HCT116 (cell line): ENCODE results near the gene ZNF367. TPM values are rescaled to one million over a fixed set of nuclear protein-coding genes. Genes with fewer than 3 reads are reported as not detected.

ENCODE experiments used
- ATAC-seq: fragments of 200-7000 bp; cut with Tn5 transposase; 2 replicates; pipeline ENCODE4 v1.9.1; 2020; ENCODE audit warnings: mild to moderate bottlenecking, moderate library complexity
- BruUV-seq: library from RNA; stranded (reverse); fragments of 400-500 nt; replicated peaks from 2 replicates; lab custom pipeline; 2021; lab: Mats Ljungman, UMichigan
- CTCF ChIA-PET: fragments of 300-600 bp; sonication (Branson Sonifier 250); formaldehyde crosslinking; loops from one replicate; lab custom pipeline; 2021; ENCODE audit warnings: antibody characterized with exemption; lab: Charles Lee
- POLR2A ChIA-PET: fragments of 300-600, 350-600 bp; sonication (Branson Sonifier 250); formaldehyde crosslinking; loops from one replicate; lab custom pipeline; 2021; ENCODE audit warnings: antibody characterized with exemption; lab: Charles Lee
- RAD21 ChIA-PET, 2 experiments: fragments of 300-600 bp; sonication (Branson Sonifier 250); formaldehyde crosslinking; loops; one replicate each; lab custom pipeline; 2023; ENCODE audit warnings: low total read pairs in 2 of 2; ENCODE audit not compliant: uncharacterized antibody in 2 of 2, unreplicated experiment in 2 of 2, low non-redundant PET in 1 of 2; lab: Charles Lee
- DNase-seq: peaks from one replicate; pipeline ENCODE4 v3.0.0-alpha.2; 2010; ENCODE audit warnings: low read depth, low spot score
- H2AFZ ChIP-seq: fragments of 200-600 bp; shearing (Covaris generic), sonication (generic); 2 replicates; pipeline ENCODE4 v1.6.1; 2017; ENCODE audit warnings: low read depth, mixed run types, mixed read lengths, antibody characterized with exemption, low read length; ENCODE audit not compliant: poor library complexity, severe bottlenecking
- H3K27ac ChIP-seq: 2 replicates; pipeline ENCODE4 v1.5.1; 2012; ENCODE audit warnings: low read depth, low read length
- H3K27me3 ChIP-seq: fragments of 200-600 bp; sonication (generic); 2 replicates; pipeline ENCODE4 v1.6.1; 2016; ENCODE audit warnings: mixed run types, low read length, mixed read lengths; ENCODE audit not compliant: insufficient read depth
- H3K36me3 ChIP-seq, 2 experiments: fragments of 200-500 bp in 1 of 2; fragments of 200-600 bp in 1 of 2; sonication (Bioruptor generic) in 1 of 2; sonication (generic) in 1 of 2; 2 replicates each; pipeline versions ENCODE4 v1.5.1 to v1.6.1; 2014 to 2016; ENCODE audit warnings: low read length in 2 of 2, inconsistent platforms in 1 of 2, mixed read lengths in 1 of 2, mixed run types in 1 of 2; ENCODE audit not compliant: insufficient read depth in 2 of 2, control insufficient read depth in 1 of 2
- H3K4me1 ChIP-seq, 2 experiments: fragments of 200-600 bp in 1 of 2; sonication (generic) in 1 of 2; 2 replicates each; pipeline versions ENCODE4 v1.5.1 to v1.6.1; 2012 to 2017; ENCODE audit warnings: low read length in 2 of 2, inconsistent platforms in 1 of 2, mild to moderate bottlenecking in 1 of 2, mixed read lengths in 1 of 2, mixed run types in 1 of 2, moderate library complexity in 1 of 2; ENCODE audit not compliant: insufficient read depth in 2 of 2, control insufficient read depth in 1 of 2
- H3K4me2 ChIP-seq: fragments of 200-600 bp; sonication (generic); 2 replicates; pipeline ENCODE4 v1.6.1; 2017; ENCODE audit warnings: mixed run types, low read length, mixed read lengths
- H3K4me3 ChIP-seq, 2 experiments: fragments of 200-600 bp in 1 of 2; sonication (generic) in 1 of 2; replicated peaks in 1 of 2; 2 replicates each; pipeline ENCODE4 v1.5.1; 2011 to 2016; ENCODE audit warnings: low read length in 2 of 2, control low read depth in 1 of 2, low read depth in 1 of 2, mild to moderate bottlenecking in 1 of 2, mixed read lengths in 1 of 2, mixed run types in 1 of 2
- H3K79me2 ChIP-seq: fragments of 200-600 bp; sonication (generic); 2 replicates; pipeline ENCODE4 v1.6.1; 2017; ENCODE audit warnings: mild to moderate bottlenecking, mixed run types, low read length, moderate library complexity, mixed read lengths; ENCODE audit not compliant: insufficient read depth
- H3K9ac ChIP-seq: fragments of 200-600 bp; sonication (generic); 2 replicates; pipeline ENCODE4 v1.6.1; 2016; ENCODE audit warnings: low read length, mixed read lengths
- H3K9me2 ChIP-seq: fragments of 200-600 bp; sonication (generic), shearing (Covaris generic); 2 replicates; pipeline ENCODE4 v1.6.1; 2017; ENCODE audit warnings: mixed run types, mild to moderate bottlenecking, moderate library complexity; ENCODE audit not compliant: insufficient read depth
- H3K9me3 ChIP-seq, 2 experiments: fragments of 200-500 bp in 1 of 2; fragments of 200-600 bp in 1 of 2; sonication (Bioruptor generic) in 1 of 2; sonication (generic) in 1 of 2; 2 replicates each; pipeline ENCODE4 v1.6.1; 2014 to 2017; ENCODE audit warnings: low read length in 2 of 2, mixed read lengths in 2 of 2, inconsistent platforms in 1 of 2, low read depth in 1 of 2, mild to moderate bottlenecking in 1 of 2, mixed run types in 1 of 2, moderate library complexity in 1 of 2; ENCODE audit not compliant: control insufficient read depth in 1 of 2, insufficient read depth in 1 of 2
- H4K20me1 ChIP-seq: fragments of 200-600 bp; sonication (generic), shearing (Covaris generic); 2 replicates; pipeline ENCODE4 v1.6.1; 2017; ENCODE audit warnings: mixed run types, mild to moderate bottlenecking, moderate library complexity; ENCODE audit not compliant: insufficient read depth
- CBX3 ChIP-seq: IDR thresholded peaks from 2 replicates; pipeline ENCODE4 v1.6.1; 2012; ENCODE audit warnings: low read depth
- EGR1 ChIP-seq: IDR thresholded peaks from 2 replicates; pipeline ENCODE4 v1.6.1; 2012; ENCODE audit warnings: low read depth
- EZH2 ChIP-seq: fragments of 200-600 bp; sonication (generic); IDR thresholded peaks from 2 replicates; pipeline ENCODE4 v1.6.1; 2017; ENCODE audit warnings: antibody characterized with exemption, mixed run types
- EZH2phosphoT487 ChIP-seq: fragments of 200-600 bp; IDR thresholded peaks from 2 replicates; pipeline ENCODE4 v1.6.1; 2018; ENCODE audit warnings: antibody characterized with exemption, borderline replicate concordance
- FOSL1 ChIP-seq: IDR thresholded peaks from 2 replicates; pipeline ENCODE4 v1.6.1; 2012; ENCODE audit warnings: low read depth
- JUND ChIP-seq: IDR thresholded peaks from 2 replicates; pipeline ENCODE4 v1.6.1; 2012
- POLR2AphosphoS5 ChIP-seq: IDR thresholded peaks from 2 replicates; pipeline ENCODE4 v1.6.1; 2011; ENCODE audit warnings: mild to moderate bottlenecking, low read depth, low read length, moderate library complexity
- RAD21 ChIP-seq: IDR thresholded peaks from 2 replicates; pipeline ENCODE4 v1.6.1; 2012; ENCODE audit warnings: low read depth, mild to moderate bottlenecking
- SIN3A ChIP-seq: IDR thresholded peaks from 2 replicates; pipeline ENCODE4 v1.6.1; 2012; ENCODE audit warnings: low read depth
- SP1 ChIP-seq: IDR thresholded peaks from 2 replicates; pipeline ENCODE4 v1.6.1; 2012; ENCODE audit warnings: low read depth
- TCF7L2 ChIP-seq: IDR thresholded peaks from 2 replicates; pipeline ENCODE4 v1.7.0; 2011; ENCODE audit warnings: borderline replicate concordance, inconsistent platforms; ENCODE audit not compliant: insufficient read depth, insufficient read length; ENCODE audit errors: extremely low read depth
- YY1 ChIP-seq: IDR thresholded peaks from 2 replicates; pipeline ENCODE4 v1.6.1; 2011; ENCODE audit warnings: low read length, low read depth, moderate library complexity, mild to moderate bottlenecking; ENCODE audit not compliant: insufficient replicate concordance; ENCODE audit errors: extremely low read depth
- ZNF274 ChIP-seq: fragments of 200-500 bp; sonication (Bioruptor generic); IDR thresholded peaks from 2 replicates; pipeline ENCODE4 v1.6.1; 2014; ENCODE audit warnings: mild to moderate bottlenecking, low read depth, low read length, inconsistent platforms
- intact Hi-C: fragments of 100-400 bp; cut with micrococcal nuclease; formaldehyde crosslinking; loops from 2 replicates; pipeline ENCODE4 v1.10.0; 2022
- total RNA-seq: library from RNA; stranded (reverse); gene quantifications from one replicate; pipeline ENCODE4 v1.2.1, GENCODE V29; 2021; ENCODE audit not compliant: unreplicated experiment
- TF ChIP-seq, protein P1 (sequence below): IDR thresholded peaks from 2 replicates; pipeline ENCODE4 v1.6.1; 2012
- TF ChIP-seq, protein P2 (sequence below), 3 experiments: fragments of 200-600 bp in 1 of 3; sonication (generic) in 1 of 3; IDR thresholded peaks in 2 of 3; conservative IDR thresholded peaks in 1 of 3; 2 replicates each; pipeline ENCODE4 v1.5.1; 2012 to 2017; ENCODE audit warnings: low read depth in 2 of 3, low read length in 2 of 3, antibody characterized with exemption in 1 of 3, borderline replicate concordance in 1 of 3, control low read depth in 1 of 3, mild to moderate bottlenecking in 1 of 3, mixed read lengths in 1 of 3, mixed run types in 1 of 3, moderate library complexity in 1 of 3; ENCODE audit not compliant: insufficient read depth in 1 of 3
- TF ChIP-seq, protein P3 (sequence below): IDR thresholded peaks from 2 replicates; pipeline ENCODE4 v1.6.1; 2012

The ZNF367 gene
- total RNA-seq, 1 experiment from 2014 or later, result 18.1 TPM

DNA sequence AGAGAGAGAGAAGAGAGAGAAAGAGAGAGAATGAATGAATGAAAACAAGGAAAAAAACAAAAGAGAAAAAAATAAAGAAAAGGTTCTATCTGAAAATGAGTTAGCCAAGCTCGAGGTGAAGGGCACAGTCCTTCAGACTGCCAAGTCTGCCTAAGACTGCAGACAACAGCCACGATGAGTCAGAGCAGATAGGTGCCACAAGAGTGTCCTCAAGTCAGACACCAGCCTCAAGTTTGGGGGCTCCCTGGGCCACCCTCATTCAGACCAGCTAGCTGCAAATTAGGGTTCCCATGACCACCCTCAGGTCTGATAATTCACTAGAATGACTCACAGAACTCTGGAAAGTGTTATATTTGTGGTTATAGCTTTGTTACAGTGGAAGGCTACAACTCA lies 17.9 kb upstream of the ZNF367 start:
- no peaks in the 10 kb centered on the region for H3K36me3 ChIP-seq
- no peak overlapping the region for H3K4me3 ChIP-seq
- POLR2A ChIA-PET, result interaction anchor here (0.5 to 0.6 kb wide), 2 partner anchors 13 to 17 kb away, joined by 3 read pairs; no protein-coding TSS in a partner anchor
- CTCF ChIA-PET, result no interaction called here
- H3K9me3 ChIP-seq, result peaks cover 0 to 4% of the 10 kb centered on the region in 2 experiments; a peak in 1 of 4 replicates
- TF ChIP-seq EZH2phosphoT487, result no peak
- TF ChIP-seq EZH2, result no peak
- TF ChIP-seq JUND, result no peak
- TF ChIP-seq, protein P1, sequence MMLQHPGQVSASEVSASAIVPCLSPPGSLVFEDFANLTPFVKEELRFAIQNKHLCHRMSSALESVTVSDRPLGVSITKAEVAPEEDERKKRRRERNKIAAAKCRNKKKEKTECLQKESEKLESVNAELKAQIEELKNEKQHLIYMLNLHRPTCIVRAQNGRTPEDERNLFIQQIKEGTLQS, result no peak
- TF ChIP-seq ZNF274, result no peak
- no peak for TF ChIP-seq FOSL1
- TF ChIP-seq POLR2AphosphoS5, result no peak
- no peak for TF ChIP-seq RAD21
- no peak for TF ChIP-seq TCF7L2
- no peak for TF ChIP-seq SP1
- TF ChIP-seq SIN3A, result no peak
- no peak for TF ChIP-seq CBX3
- TF ChIP-seq YY1, result no peak
- no peak for TF ChIP-seq EGR1
- TF ChIP-seq, protein P2, sequence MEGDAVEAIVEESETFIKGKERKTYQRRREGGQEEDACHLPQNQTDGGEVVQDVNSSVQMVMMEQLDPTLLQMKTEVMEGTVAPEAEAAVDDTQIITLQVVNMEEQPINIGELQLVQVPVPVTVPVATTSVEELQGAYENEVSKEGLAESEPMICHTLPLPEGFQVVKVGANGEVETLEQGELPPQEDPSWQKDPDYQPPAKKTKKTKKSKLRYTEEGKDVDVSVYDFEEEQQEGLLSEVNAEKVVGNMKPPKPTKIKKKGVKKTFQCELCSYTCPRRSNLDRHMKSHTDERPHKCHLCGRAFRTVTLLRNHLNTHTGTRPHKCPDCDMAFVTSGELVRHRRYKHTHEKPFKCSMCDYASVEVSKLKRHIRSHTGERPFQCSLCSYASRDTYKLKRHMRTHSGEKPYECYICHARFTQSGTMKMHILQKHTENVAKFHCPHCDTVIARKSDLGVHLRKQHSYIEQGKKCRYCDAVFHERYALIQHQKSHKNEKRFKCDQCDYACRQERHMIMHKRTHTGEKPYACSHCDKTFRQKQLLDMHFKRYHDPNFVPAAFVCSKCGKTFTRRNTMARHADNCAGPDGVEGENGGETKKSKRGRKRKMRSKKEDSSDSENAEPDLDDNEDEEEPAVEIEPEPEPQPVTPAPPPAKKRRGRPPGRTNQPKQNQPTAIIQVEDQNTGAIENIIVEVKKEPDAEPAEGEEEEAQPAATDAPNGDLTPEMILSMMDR (IDR thresholded peaks at IDR 0.05 in 2 of 3, conservative IDR thresholded peaks at IDR 0.05 in 1 of 3; ENCODE audit: borderline replicate concordance in 1 of 3, insufficient read depth in 1 of 3, low read depth in 2 of 3, low read length in 2 of 3), result no peak
- TF ChIP-seq, protein P3, sequence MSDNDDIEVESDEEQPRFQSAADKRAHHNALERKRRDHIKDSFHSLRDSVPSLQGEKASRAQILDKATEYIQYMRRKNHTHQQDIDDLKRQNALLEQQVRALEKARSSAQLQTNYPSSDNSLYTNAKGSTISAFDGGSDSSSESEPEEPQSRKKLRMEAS, result no peak
- H3K4me2 ChIP-seq, result no peak overlapping the region
- no peak overlapping the region for H3K9ac ChIP-seq
- no peak for ATAC-seq
- no peaks in the 10 kb centered on the region for H3K79me2 ChIP-seq
- H3K4me1 ChIP-seq, result no peaks in the 10 kb centered on the region
- no peak for DNase-seq
- RAD21 ChIA-PET, result no interaction called here
- intact Hi-C loops, result no loop called here
- H3K27ac ChIP-seq, result no peak overlapping the region
- no TSS peak for BruUV-seq
- no peaks in the 10 kb centered on the region for H3K27me3 ChIP-seq
- H2AFZ ChIP-seq, result no peak overlapping the region
- H3K9me2 ChIP-seq, result no peaks in the 10 kb centered on the region
- no peaks in the 10 kb centered on the region for H4K20me1 ChIP-seq
